ENCODE results near the gene SKI. TPM values are rescaled to one million over a fixed set of nuclear protein-coding genes. Genes with fewer than 3 reads are reported as not detected.
A peak's percentile ranks its signal among the peaks of the same experiment; 100 is the strongest.

The SKI gene
- total RNA-seq, 1 experiment from 2014 or later, result 28.3 TPM

GRCh38 chr1:2212274-2212531, 15.9 kb upstream of the SKI start:
- H3K4me3 ChIP-seq (ENCODE audit: low read length), result no peak overlapping the region

GRCh38 chr1:2212532-2213491, 15.3 kb upstream of the SKI start:
- Histone ChIP-seq H3K9ac (ENCODE audit: low read length) (peak overlapping the region; percentile 80), H3K36me3 (ENCODE audit: low read depth, low read length) (no peaks in the 10 kb centered on the region), H3K4me1 (ENCODE audit: insufficient read depth, low read length) (peaks cover 39% of the 10 kb centered on the region), H3K9me3 (ENCODE audit: low read length) (no peaks in the 10 kb centered on the region), H4K20me1 (ENCODE audit: low read length) (no peaks in the 10 kb centered on the region), H3K27me3 (ENCODE audit: low read length) (no peaks in the 10 kb centered on the region), H3F3A (ENCODE audit: low read length, unreplicated experiment) (no peaks in the 10 kb centered on the region), H3K27ac (ENCODE audit: low read length) (peak overlapping the region; percentile 86), H2AFZ (ENCODE audit: low read length) (peak overlapping the region; percentile 76), H3K4me3 (ENCODE audit: low read length) (peak overlapping the region; percentile 51), H3K79me2 (ENCODE audit: low read length) (no peaks in the 10 kb centered on the region), H3K4me2 (ENCODE audit: low read length) (peak overlapping the region; percentile 74), H3K9me2 (replicated peaks; ENCODE audit: low read length) (no peaks in the 10 kb centered on the region)
- intact Hi-C loops (cut with micrococcal nuclease), result loop anchor here (1.0 to 5.0 kb wide), 2 partner anchors 14 to 169 kb away; no protein-coding TSS in a partner anchor
- BruUV-seq (replicated peaks), result TSS peak; percentile 79
- ATAC-seq, result peak; percentile 51
- TF ChIP-seq CTCF (conservative IDR thresholded peaks at IDR 0.05; ENCODE audit: low read depth, low read length) (peak; percentile 58), EZH2 (IDR thresholded peaks at IDR 0.05; ENCODE audit: low read length, unreplicated experiment) (no peak), EZH2phosphoT487 (IDR thresholded peaks at IDR 0.05; ENCODE audit: borderline replicate concordance, low read length) (peak; percentile 80)
- ChIA-PET CTCF (interaction anchor here (0.6 to 1.3 kb wide), 3 partner anchors 18 to 169 kb away, joined by 5 to 8 read pairs (median 5); partner anchors contain the start of gene FAAP20), POLR2A (ENCODE audit: unreplicated experiment) (no interaction called here)
- peak; percentile 94 for DNase-seq

More at GRCh38 chr1:2212274-2212531, 15.9 kb upstream of the SKI start:
- peak overlapping the region; percentile 80 for H3K9ac ChIP-seq (ENCODE audit: low read length)
- H3K27ac ChIP-seq (ENCODE audit: low read length), result peak overlapping the region; percentile 86
- no peaks in the 10 kb centered on the region for H3K27me3 ChIP-seq (ENCODE audit: low read length)
- TF ChIP-seq EZH2phosphoT487 (IDR thresholded peaks at IDR 0.05; ENCODE audit: borderline replicate concordance, low read length) (no peak), EZH2 (IDR thresholded peaks at IDR 0.05; ENCODE audit: low read length, unreplicated experiment) (no peak), CTCF (conservative IDR thresholded peaks at IDR 0.05; ENCODE audit: low read depth, low read length) (no peak)
- H3K36me3 ChIP-seq (ENCODE audit: low read depth, low read length), result no peaks in the 10 kb centered on the region
- no TSS peak for BruUV-seq (replicated peaks)
- intact Hi-C loops (cut with micrococcal nuclease), result loop anchor here (1.0 to 5.0 kb wide), 2 partner anchors 15 to 170 kb away; no protein-coding TSS in a partner anchor
- no peaks in the 10 kb centered on the region for H3K9me3 ChIP-seq (ENCODE audit: low read length)
- H3K4me2 ChIP-seq (ENCODE audit: low read length), result peak overlapping the region; percentile 74; the same call in 1 of the 2 replicates
- ChIA-PET CTCF (interaction anchor here (1.0 to 1.3 kb wide), 2 partner anchors 17 to 170 kb away, joined by 5 to 8 read pairs; partner anchors contain the start of gene FAAP20), POLR2A (ENCODE audit: unreplicated experiment) (no interaction called here)
- H3K9me2 ChIP-seq (replicated peaks; ENCODE audit: low read length), result no peaks in the 10 kb centered on the region
- no peaks in the 10 kb centered on the region for H3K79me2 ChIP-seq (ENCODE audit: low read length)
- H2AFZ ChIP-seq (ENCODE audit: low read length), result no peak overlapping the region; the same call in 1 of the 2 replicates
- DNase-seq (no peak), ATAC-seq (no peak)
- H4K20me1 ChIP-seq (ENCODE audit: low read length), result no peaks in the 10 kb centered on the region
- H3K4me1 ChIP-seq (ENCODE audit: insufficient read depth, low read length), result peaks cover 45% of the 10 kb centered on the region
- H3F3A ChIP-seq (ENCODE audit: low read length, unreplicated experiment), result no peaks in the 10 kb centered on the region
